Posterior vena cava (tissue), 2 donors: Measurements from ENCODE around the gene DHX8. TPM values are rescaled to one million over a fixed set of nuclear protein-coding genes. Genes with fewer than 3 reads are reported as not detected.
"Not testable (repeated sequence)": the region's sequence is repeated elsewhere in the genome, so short reads cannot be mapped to it uniquely, and the experiment has no call there.

ENCODE experiments used
- DNase-seq: peaks from one replicate; pipeline ENCODE4 v3.0.0-alpha.2; 2020; ENCODE audit warnings: low spot score
- intact Hi-C, 2 donors: fragments of 100-400 bp; cut with DNase I; formaldehyde crosslinking; loops; one replicate each; pipeline versions ENCODE4 v1.14.1 to v1.14.2; 2022 to 2023
- total RNA-seq, 2 donors: library from RNA; stranded (reverse); fragmentation: NEBNext Ultra II Directional; extraction: Animal tissue kit (Norgen Biotek cat#: 25700); gene quantifications; one replicate each; pipeline ENCODE4 v1.2.1, GENCODE V29; 2021
- donor health status: DM: yes; HTN: yes; CAD: no.
- donor health status: DM: yes; HTN: yes; CAD: no.

The DHX8 gene
- total RNA-seq, 2 donors from 2014 or later, result 35.2 to 45.2 TPM

DNA sequence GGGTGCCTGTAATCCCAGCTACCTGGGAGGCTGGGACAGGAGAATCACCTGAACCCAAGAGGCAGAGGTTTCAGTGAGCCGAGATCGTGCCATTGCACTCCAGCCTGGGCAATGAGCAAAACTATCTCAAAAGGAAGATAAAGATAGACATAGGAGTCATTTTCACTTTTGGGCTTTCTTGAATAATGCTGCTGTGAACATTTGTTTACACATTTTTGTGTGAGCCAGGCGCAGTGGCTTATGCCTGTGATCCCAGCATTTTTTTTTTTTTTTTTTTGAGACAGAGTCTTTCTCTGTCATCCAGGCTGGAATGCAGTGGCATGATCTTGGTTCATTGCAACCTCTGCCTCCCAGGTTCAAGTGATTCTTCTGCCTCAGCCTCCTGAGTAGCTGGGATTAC, 27.4 kb downstream of the DHX8 start:
- intact Hi-C loops, result not testable (repeated sequence)

DNA sequence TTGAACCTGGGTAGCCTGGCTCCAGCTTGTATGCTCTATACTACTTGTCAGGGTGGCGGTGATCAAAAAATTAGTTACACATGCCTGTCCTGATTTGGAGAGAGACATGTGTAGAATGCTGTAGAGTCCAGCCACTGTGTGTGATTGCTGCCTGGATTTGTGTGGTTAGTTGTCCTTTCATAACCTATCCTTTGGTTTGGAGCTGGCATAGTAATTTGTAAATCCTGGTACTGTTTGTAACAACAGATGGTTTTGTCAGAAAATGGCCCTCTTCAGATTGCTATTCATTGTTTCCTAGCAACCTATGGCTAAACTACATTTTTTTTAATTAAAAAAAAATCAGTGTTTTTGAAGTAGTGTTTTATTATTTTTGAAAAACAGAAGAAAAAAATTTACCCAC, 31.9 kb downstream of the DHX8 start:
- intact Hi-C loops, result no loop called here
- DNase-seq, result no peak

More for the DNA sequence above, 27.4 kb downstream of the DHX8 start:
- DNase-seq, result not testable (repeated sequence)

DNA sequence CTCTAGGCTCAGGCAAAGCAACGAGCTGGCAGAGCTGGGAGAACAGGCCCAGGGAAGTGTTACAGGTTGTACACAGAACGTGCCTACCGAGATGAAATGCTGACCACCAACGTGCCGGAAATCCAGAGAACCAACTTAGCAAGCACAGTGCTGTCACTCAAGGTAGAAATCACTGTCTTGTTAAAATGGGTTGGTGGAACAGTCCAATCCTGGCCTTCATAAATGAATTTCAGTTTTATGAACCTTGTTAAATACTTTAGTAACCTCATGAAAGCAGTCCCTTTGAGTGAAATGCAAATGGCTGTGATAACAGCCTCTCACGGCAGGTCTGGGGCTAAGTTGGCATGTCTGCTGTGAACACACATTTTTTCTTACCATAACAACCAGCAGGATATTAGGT, 33.4 kb downstream of the DHX8 start:
- intact Hi-C loops, result no loop called here

DNA sequence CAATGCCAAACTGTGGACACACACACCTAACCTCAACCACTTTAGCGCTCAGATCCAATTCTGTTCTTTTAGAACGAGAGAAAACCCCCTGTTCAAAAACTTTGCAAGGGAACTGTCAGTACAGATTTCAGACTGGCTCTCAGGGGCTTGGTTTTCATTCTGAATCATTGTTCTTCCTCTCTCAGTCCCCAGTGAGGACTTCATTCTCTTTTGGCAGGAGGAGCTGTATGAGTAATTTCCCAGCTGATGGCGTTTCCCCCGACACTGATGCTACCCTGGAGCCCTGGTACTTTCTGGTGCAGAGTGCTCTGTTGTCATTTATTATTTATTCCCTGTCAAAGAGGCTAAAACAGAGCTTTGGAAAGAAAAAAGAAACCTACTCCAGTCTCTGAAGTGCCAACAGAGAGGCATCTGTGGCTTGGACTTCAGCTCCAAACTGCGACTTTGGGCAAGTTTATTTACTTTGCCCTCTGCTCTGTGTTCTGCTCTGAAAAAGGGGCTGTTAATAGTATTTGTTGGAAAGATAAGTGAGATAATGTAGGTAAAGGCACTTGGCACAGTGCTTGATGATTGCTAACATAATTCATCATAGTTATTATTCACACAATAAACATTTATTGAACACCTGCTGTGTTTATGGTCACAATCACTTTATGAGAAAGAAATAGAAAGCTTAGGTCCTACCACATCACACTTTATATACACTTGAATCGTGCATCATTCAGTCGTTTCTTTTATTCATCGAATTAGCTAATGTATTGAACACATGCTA, 34.0 kb downstream of the DHX8 start:
- intact Hi-C loops, result no loop called here
- no peak for DNase-seq

More for the DNA sequence above, 33.4 kb downstream of the DHX8 start:
- DNase-seq, result no peak

DNA sequence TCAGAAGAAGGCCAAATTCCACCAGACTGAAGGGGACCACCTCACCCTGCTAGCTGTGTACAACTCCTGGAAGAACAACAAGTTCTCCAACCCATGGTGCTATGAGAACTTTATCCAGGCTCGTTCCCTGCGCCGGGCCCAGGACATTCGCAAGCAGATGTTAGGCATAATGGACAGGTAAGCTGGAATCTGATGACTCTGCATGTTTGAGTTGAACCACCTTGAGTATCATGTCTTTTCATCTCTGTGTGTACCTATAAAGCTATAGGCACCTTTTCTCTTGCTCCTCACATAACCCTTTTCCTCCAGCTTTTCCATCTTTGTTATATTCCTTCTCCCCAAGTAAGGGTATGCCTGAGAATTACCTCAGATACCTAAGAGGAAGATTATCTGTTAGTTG, 37.6 kb downstream of the DHX8 start:
- no peak for DNase-seq
- intact Hi-C loops, result no loop called here

DNA sequence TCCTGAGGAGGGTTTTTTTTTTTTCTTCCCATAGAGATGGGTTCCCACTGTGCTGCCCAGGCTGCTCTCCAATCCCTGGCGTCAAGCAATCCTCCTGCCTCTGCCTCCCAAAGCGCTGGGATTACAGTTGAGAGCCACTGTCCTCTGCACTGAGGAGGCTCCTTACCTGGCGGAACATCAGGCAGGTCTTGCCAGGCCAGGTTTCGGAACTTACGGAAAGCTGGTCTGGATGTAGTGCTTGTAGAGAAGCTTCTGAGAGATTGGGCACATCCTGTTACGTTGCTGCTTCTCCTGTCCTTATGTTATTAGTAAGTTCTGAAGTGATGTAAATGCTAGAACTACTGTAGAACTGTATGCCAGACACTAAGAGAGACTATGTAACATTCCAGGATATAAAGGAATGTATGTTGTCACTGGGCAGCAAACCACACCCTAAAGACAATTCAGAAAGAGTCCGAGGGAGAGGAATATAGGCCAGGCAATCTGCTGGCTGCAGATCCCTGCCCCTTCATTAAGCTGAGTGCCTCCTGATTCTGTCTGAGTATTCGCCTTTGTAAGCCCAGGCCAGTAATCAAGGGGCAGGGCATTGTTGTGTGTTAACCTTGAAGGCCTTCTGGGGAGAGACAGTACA, 41.3 kb downstream of the DHX8 start:
- DNase-seq, result no peak
- intact Hi-C loops, result no loop called here

DNA sequence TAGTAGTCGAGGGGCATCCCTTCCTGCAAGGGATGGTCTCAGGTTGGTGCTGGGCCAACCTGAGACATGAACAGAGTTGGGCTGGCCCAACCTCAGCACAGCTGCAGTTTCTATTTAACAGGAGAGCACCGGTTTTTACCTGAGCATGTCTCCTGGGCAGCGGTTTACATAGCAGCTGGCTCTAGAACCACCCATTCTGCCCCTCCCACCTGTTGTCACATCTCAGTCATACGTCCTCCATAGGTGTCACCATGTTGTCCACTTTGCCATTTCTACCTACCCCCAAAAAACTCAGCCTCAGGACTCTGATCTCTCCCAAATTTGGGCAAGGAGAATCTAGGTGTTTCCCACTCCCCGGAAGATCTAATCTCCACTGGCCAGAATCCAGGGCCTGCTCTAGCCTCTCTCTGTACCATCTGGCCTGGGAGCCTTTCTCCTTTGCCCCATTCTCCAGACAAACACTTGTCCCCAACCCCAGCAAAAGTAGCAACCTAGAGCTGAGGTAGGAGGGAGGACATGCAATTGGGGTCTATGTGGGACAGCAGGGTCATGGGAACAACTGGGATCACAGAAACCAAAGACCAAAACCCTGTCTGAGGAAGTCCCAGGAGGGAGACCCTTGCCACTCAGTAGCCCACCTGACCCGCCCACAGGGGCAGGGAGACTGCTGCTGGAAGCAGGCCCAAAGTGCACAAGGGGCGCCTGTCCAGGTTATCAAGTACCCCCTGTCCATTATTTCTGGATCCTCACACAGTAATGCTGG, 43.3 kb downstream of the DHX8 start:
- intact Hi-C loops, result no loop called here
- no peak for DNase-seq

DNA sequence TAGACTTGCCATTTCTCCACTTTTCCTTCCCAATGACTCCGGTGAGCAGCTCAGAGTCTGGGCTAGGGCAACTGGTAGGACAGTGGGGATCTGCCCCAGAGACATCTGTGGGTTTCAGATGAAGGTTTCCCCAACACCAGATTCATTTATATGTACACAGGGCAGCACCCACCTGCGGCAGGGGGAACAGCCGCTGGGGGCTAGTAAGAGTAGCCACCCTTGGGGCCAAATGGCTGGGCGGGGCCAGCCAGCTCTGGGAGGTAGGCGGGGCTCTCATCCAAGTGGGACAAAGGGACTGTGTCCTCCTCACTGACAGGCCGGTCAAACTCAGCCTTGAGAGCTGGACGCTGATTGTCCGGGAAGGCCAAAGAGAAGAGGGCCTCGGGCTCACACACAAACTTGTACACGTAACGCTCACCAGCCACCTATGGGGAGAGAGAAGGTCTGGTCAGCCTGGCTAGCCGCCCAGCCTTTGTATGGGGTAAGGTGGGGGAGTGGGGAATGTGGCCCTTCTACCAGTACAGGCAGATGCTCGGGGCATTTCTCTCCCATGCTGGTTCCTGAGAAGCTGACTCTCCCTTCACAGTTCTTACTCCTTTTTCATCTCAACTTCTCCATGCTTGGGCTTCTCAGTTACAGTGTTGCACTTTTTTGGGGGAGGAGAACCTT, 44.7 kb downstream of the DHX8 start:
- intact Hi-C loops, result no loop called here
- peak; percentile 68 for DNase-seq

DNA sequence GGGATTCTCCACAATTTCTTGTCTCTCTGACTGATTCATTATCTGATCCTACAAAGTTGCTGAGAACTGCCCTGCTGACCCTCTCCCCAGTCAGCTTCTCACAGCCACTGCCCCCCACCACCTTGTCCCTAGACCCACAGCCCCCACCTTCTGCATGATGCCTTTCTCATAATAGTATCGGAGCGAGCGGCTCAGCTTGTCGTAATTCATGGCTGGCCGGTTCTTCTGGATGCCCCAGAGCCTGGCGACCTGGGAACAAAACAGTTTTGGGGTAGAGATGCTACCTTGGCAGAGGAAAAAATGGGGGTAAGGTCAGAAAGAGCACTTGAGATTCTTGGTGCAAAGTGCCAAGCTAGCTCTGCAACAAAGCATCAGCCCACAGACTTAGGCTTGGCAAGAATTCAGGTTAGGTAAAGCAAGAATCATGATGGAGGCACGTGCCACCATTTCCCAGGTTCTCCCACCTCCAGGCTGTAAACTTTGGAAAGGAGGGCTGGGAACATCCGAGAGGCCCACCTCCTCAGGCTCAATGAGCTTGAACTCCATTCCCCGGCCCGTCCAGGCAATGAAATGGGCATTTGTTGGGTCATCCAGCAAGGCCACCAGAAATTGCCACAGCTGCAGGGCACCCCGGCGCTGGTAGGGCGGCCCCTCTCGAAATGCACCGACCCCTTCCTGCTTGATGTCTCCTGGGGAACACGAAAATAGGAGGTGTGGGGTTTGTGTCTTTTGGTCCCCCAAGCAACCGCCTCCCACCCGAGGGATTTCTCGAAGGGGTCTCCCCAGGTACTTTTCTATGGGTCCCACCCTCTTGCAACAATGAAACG, 45.4 kb downstream of the DHX8 start:
- peak; percentile 50 for DNase-seq
- intact Hi-C loops, result no loop called here

DNA sequence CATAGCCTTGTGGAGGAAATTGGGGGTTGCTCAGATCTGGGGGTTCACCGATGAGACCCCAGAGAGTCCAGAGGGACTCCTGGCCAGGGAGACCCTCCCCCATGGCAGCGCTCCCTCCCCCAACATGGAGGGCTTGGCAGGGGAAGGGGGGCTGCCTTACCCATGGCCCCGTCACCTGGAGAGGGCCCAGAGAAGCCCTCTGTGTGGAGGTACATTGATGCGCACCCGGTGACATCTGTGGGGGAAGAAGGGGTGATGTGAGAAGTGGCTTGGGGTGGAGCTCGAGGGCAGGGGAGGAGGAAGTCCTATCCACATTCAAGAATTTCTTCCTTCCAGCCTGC, 46.1 kb downstream of the DHX8 start:
- DNase-seq, result peak; percentile 62
- intact Hi-C loops, result no loop called here

DNA sequence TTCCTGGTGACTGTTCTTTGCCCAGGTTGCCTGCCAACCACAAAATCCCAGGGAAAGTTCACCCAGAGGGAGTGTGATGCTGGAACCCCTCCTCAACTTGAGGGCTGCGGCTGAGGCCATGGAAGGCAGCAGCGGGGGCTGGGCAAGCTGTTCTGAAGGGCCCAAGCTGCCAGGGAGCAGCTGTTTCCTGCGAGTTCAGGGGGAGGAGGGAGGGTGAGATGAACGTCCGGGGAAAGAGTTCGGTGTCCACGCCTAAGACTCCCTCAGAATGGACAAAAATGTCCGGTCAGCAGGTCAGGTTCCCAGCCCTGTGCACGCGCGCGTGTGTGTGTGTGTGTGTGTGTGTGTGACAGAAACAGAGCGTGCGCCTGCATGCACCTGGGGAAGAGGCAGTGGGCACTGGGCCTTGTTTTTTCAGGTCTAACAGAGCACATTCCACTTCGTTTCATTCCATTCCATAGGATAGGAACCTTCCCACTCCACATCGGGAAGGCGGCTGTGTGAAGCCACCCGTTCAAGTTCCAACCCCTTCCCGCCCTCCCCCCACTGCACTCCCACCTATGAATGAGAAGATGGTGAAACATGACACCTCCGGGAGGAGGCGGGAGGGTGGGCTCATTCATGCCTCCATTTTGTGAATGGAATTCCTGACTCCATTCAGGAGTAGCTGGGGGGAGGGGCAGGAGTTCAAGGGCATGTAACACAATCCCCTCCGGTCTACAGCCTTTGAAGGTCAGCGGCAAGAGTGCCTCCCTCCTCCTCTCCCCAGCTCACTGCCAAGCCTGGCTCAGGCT, 46.7 kb downstream of the DHX8 start:
- intact Hi-C loops, result no loop called here
- DNase-seq, result peak; percentile 87

DNA sequence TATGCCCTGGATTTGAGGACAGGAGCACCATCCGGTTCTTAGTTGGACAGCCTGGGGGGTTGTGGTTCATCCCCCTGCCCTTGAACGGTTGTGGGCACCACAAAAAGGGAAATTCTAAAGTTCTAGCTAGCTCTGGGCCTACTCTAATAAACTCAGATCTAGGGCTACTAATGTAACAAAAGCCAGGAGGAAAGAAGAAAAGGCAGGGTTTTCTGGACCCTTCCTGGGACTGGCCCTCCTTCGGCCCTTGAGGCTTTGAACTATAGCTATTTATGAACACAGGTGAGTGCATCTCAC, 47.3 kb downstream of the DHX8 start:
- intact Hi-C loops, result no loop called here
- DNase-seq, result no peak

DNA sequence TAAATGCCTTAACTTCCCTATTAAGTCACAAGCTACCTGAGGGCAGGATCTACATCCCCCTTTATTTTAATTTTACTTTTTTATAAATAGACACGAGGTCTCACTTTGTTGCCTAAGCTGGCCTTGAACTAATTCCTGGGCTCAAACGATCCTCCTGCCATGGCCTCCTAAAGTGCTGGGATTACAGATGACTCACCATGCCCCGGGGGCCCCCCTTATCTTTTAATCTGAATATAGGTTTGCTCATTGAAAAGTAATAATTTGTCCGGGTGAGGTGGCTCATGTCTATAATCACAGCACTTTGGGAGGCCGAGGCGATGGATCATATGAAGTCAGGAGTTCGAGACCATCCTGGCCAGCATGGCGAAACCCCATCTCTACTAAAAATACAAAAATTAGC, 48.2 kb downstream of the DHX8 start:
- intact Hi-C loops, result no loop called here

DNA sequence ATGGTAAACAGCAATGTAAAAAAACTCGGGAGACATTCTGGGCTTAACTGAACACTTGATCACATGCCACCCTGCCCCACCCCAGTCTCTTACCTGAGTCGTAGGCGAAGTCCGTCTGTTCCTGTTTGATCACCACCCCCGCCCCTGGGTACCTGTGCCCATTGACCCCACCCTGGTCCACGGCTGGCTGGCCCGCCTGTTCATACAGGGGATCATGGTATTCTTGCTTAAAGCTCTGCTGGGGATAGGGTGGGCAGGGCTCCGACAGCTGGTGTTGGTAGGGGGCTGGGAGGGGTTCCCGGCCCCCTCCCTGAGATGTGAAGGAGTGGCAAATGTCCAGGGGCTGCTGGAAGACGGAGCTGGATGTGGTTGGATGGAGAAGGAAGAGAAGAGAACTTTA, 48.8 kb downstream of the DHX8 start:
- DNase-seq, result peak; percentile 58
- intact Hi-C loops, result no loop called here

More for the DNA sequence above, 48.2 kb downstream of the DHX8 start:
- DNase-seq, result peak; percentile 36

DNA sequence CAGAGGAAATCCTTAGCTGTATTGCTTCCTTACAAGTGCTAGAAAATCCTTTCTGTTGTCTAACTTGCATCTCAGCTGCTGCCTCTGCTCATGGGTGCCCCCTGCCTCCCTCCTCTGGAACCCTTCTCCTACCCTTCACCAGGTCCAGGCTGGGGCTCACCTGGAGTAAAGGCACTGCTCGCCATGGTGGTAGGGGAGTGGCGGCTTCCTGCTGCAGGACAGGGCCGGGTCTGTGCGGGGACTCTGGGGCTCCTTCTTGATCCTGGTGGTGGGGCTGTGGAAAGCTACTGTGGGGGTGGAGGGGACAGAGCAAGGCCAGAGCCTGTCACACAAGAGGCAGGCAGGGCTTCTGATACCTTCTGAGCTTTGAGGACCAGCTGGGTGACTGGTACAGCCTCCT, 49.9 kb downstream of the DHX8 start:
- intact Hi-C loops, result no loop called here
- peak; percentile 26 for DNase-seq

DNA sequence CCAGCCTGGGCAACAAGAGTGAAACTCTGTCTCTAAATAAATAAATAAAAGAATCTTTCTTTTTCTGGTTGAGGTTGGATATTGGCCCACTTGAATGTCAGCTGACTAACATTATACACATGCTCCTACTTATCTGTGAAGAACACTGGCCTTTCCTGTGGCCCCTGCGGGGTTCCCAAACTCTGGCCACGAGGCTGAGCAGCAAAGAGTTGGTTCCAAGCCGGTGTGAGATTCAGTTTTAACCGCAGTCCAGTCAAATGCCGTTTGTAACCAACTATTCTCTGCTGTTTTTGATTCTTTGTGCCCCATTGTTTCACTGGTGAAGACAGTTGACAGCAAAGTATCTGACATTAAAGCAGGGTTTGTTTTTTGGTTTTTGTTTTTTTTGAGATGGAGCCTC, 51.1 kb downstream of the DHX8 start:
- intact Hi-C loops, result no loop called here
- peak; percentile 22 for DNase-seq

DNA sequence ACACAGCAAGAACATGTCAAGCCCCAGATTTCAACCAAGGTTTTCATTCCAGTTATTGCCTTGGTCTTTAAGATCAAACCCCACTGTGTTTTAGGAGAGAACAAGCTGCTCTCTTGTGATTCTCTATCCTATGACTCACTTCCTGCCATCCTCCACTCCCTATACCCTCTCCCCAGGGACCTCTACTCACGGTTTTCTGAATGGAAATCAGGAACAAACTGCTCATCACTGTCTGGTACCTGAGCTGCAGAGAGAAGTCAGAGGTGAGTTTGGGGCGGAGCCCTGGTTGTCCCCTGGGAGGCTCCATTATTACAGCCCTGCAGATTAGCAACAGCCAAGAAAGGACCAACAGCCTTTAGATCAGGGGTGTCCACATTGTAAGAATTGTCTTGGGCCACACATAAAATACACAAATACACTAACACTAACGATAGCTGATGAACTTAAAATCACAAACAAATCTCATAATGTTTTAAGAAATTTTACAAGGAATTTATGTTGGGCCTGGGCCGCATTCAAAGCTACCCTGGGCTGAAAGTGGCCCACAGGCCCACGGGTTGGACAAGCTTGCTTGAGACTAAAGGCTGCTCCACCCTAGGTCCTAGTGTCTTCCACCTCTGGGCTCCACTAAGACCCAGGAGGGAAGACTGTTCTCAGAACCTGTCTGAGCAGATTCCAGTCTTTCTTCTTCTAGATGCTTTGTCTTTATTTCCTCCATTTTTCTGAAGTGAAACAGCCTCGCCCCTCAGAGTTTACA, 52.6 kb downstream of the DHX8 start:
- intact Hi-C loops, result no loop called here
- peak; percentile 23 for DNase-seq
